Stomach (tissue), 9 donors: ENCODE measurements around the gene CYS1. TPM values are rescaled to one million over a fixed set of nuclear protein-coding genes. Genes with fewer than 3 reads are reported as not detected.

Experiments used
- DNase-seq, 2 donors: peaks; one replicate each; pipeline versions ENCODE4 v3.0.0 to v3.0.0-alpha.2; 2013 to 2019
- H3K27ac ChIP-seq, 5 donors: fragments of 200-600 bp in 4 of 5; sonication (generic) in 4 of 5; one replicate each; pipeline ENCODE4 v1.5.1; 2013 to 2019; ENCODE audit warnings: mild to moderate bottlenecking in 1 of 5, moderate library complexity in 1 of 5
- H3K27me3 ChIP-seq, 3 donors: fragments of 200-600 bp; sonication (generic); one replicate each; pipeline ENCODE4 v1.5.1; 2017 to 2019; ENCODE audit warnings: mixed run types in 1 of 3
- H3K36me3 ChIP-seq, 4 donors: fragments of 200-600 bp; sonication (generic); 1 replicate in 3 of 4; 2 replicates in 1 of 4; pipeline ENCODE4 v1.5.1; 2016 to 2019
- H3K4me1 ChIP-seq, 4 donors: fragments of 200-600 bp; sonication (generic); one replicate each; pipeline ENCODE4 v1.5.1; 2016 to 2019
- H3K4me3 ChIP-seq, 4 donors: fragments of 200-600 bp; sonication (generic) in 3 of 4; one replicate each; pipeline ENCODE4 v1.5.1; 2016 to 2019; ENCODE audit warnings: mild to moderate bottlenecking in 1 of 4
- H3K9me3 ChIP-seq, 4 donors: fragments of 200-600 bp; sonication (generic); one replicate each; pipeline ENCODE4 v1.5.1; 2016 to 2019
- CTCF ChIP-seq, 7 experiments: fragments of 450-650 bp in 4 of 7; fragments of 200-600 bp in 3 of 7; sonication (generic) in 3 of 7; IDR thresholded peaks; one replicate each; pipeline ENCODE4 v1.5.1; 2016 to 2019; ENCODE audit warnings: antibody characterized with exemption in 7 of 7, control low read depth in 2 of 7, mild to moderate bottlenecking in 1 of 7
- EP300 ChIP-seq: sonication (generic); formaldehyde crosslinking; IDR thresholded peaks from one replicate; pipeline ENCODE4 v1.6.1; 2017; ENCODE audit warnings: antibody characterized with exemption
- POLR2A ChIP-seq, 4 donors: fragments of 450-650 bp; IDR thresholded peaks; one replicate each; pipeline ENCODE4 v1.6.1; 2016; ENCODE audit warnings: antibody characterized with exemption in 4 of 4, control low read depth in 2 of 4, mild to moderate bottlenecking in 1 of 4, moderate library complexity in 1 of 4
- POLR2AphosphoS5 ChIP-seq, 3 donors: sonication (generic); formaldehyde crosslinking; IDR thresholded peaks; one replicate each; pipeline ENCODE4 v1.6.1; 2016; ENCODE audit warnings: antibody characterized with exemption in 3 of 3
- WGBS, 5 donors: extraction: QIAGEN DNeasy Blood & Tissue Kit in 3 of 5; methylation state at CpG; one replicate each; pipeline versions ENCODE4 v1.1.5 to v1.1.7; 2013 to 2018; 5-methylcytosine and 5-hydroxymethylcytosine counted together
- intact Hi-C: fragments of 100-400 bp; cut with DNase I; formaldehyde crosslinking; loops from one replicate; pipeline ENCODE4 v1.15.1; 2023; ENCODE audit warnings: low total_unique reads
- polyA plus RNA-seq, 3 donors: library from polyadenylated mRNA; stranded (reverse); fragments of 200-250 nt; gene quantifications; one replicate each; pipeline ENCODE4 v1.2.3, GENCODE V29; 2013
- small RNA-seq, 4 donors: library from RNA; depleted of rRNA; stranded (forward); fragments of <200 nt; gene quantifications; one replicate each; pipeline ENCODE3, GENCODE V24; 2016
- total RNA-seq, 5 donors: library from RNA; depleted of rRNA; stranded (reverse); fragments of >200 nt; gene quantifications; one replicate each; pipeline versions ENCODE4 v1.1.0 to v1.2.3, GENCODE V29; 2014 to 2016
- donor health status: healthy with polysubstance abuse.
- donor health status: Bipolar disorder and iron deficiency.
- donor health status: healthy.

The CYS1 gene
- total and polyA plus RNA-seq, 8 donors: 1.1 to 33.8 (median 3.9) TPM; not detected in 1

GRCh38 chr2:10007435-10007834 is 72.8 kb downstream of the CYS1 start:
- Histone ChIP-seq H3K9me3 (no peaks in the 10 kb centered on the region), H3K27ac (peak overlapping the region; percentile 7 to 76 (median 44)), H3K36me3 (no peaks in the 10 kb centered on the region), H3K27me3 (no peaks in the 10 kb centered on the region), H3K4me3 (no peak overlapping the region), H3K4me1 (peaks cover 36 to 48% (median 48%) of the 10 kb centered on the region in 4 donors)
- WGBS, 5 donors: 61 to 79% (median 73%) methylated on average over 8 to 9 of the region's 9 CpGs
- TF ChIP-seq EP300 (no peak), POLR2AphosphoS5 (IDR thresholded peaks at IDR 0.05) (no peak), POLR2A (IDR thresholded peaks at IDR 0.05) (no peak), CTCF (IDR thresholded peaks at IDR 0.05) (no peak)
- no peak for DNase-seq
- intact Hi-C loops: no loop called here

Small RNA genes lying within 50 kb of the gene (small RNA-seq; reads per million reads assigned to genes)
- gene RF00568: 0 reads per million in 4 donors

Other genes starting within 250 kb of the CYS1 start
- 10 to 100 TPM in 3 of 5 donors, 1 to 10 TPM in 2; 5.8 to 34.6 (median 20.7) TPM for gene TAF1B, start 236.9 kb downstream of the CYS1 start, total RNA-seq
- gene TAF1B, start 236.9 kb downstream of the CYS1 start, polyA plus RNA-seq: 1 to 10 TPM; 3.8 to 6.4 (median 6.2) TPM
- 1 to 10 TPM in 4 of 5 donors, under 1 TPM in 1; 0.89 to 5.8 (median 4.5) TPM for gene GRHL1, start 128.7 kb downstream of the CYS1 start, total RNA-seq
- 10 to 100 TPM in 1 of 3 donors, 1 to 10 TPM in 2; 1.7 to 16.5 (median 2.0) TPM for gene GRHL1, start 128.7 kb downstream of the CYS1 start, polyA plus RNA-seq
- 10 to 100 TPM in 3 of 5 donors, 1 to 10 TPM in 2; 4.1 to 21.6 (median 17.1) TPM for gene KLF11, start 36.9 kb downstream of the CYS1 start, total RNA-seq
- gene KLF11, start 36.9 kb downstream of the CYS1 start, polyA plus RNA-seq: 10 to 100 TPM in 1 of 3 donors, 1 to 10 TPM in 2; 4.2 to 19.6 (median 7.0) TPM
- gene RRM2, start 42.3 kb upstream of the CYS1 start, total RNA-seq: 10 to 100 TPM in 3 of 5 donors, 1 to 10 TPM in 2; 1.2 to 30.3 (median 13.6) TPM
- gene RRM2, start 42.3 kb upstream of the CYS1 start, polyA plus RNA-seq: 10 to 100 TPM in 2 of 3 donors, 1 to 10 TPM in 1; 6.1 to 14.9 (median 12.0) TPM
- gene HPCAL1, start 222.5 kb upstream of the CYS1 start, total RNA-seq: 100 to 1,000 TPM in 2 of 5 donors, 10 to 100 TPM in 3; 14.0 to 571 (median 89.3) TPM
- gene HPCAL1, start 222.5 kb upstream of the CYS1 start, polyA plus RNA-seq: 10 to 100 TPM; 46.4 to 97.9 (median 81.6) TPM